ENCODE results near the gene ZNF207. TPM values are rescaled to one million over a fixed set of nuclear protein-coding genes. Genes with fewer than 3 reads are reported as not detected.
"Not testable (repeated sequence)": the region's sequence is repeated elsewhere in the genome, so short reads cannot be mapped to it uniquely, and the experiment has no call there.

ZNF207 gene
- total and polyA plus RNA-seq, 2 experiments from 2014 or later: 171 to 240 TPM

GRCh38 chr17:32386844-32387243 lies 36.9 kb downstream of the ZNF207 start (continued):
- TF ChIP-seq REST (IDR thresholded peaks at IDR 0.05; ENCODE audit: unreplicated experiment) (no peak), NANOG (IDR thresholded peaks at IDR 0.05; ENCODE audit: borderline replicate concordance) (no peak)

- not testable (repeated sequence) for H3K36me3 Mint-ChIP-seq (ENCODE audit: low read depth); H3K79me2 ChIP-seq (replicated peaks; ENCODE audit: insufficient read depth); H3K27ac Mint-ChIP-seq; H3K4me1 Mint-ChIP-seq; H3F3A ChIP-seq (replicated peaks; ENCODE audit: low read depth); DNase-seq (ENCODE audit: low spot score); H3K4me2 ChIP-seq; H2AFZ ChIP-seq; H3K9me3 Mint-ChIP-seq; H3K27me3 Mint-ChIP-seq (ENCODE audit: insufficient read depth, low read depth, poor library complexity); H3K4me3 ChIP-seq; ATAC-seq; H3K4me1 ChIP-seq (ENCODE audit: insufficient read depth); H3K4me3 Mint-ChIP-seq; H3K27ac ChIP-seq (ENCODE audit: low read depth); H3K36me3 ChIP-seq (ENCODE audit: insufficient read depth); H3K27me3 ChIP-seq (ENCODE audit: insufficient read depth); H3K9me2 ChIP-seq (ENCODE audit: insufficient read depth); H4K20me1 ChIP-seq (replicated peaks; ENCODE audit: insufficient read depth)
Measured at GRCh38 chr17:32388128-32388527, 38.2 kb downstream of the ZNF207 start.

- Mint-ChIP-seq H3K4me1 (no peaks in the 10 kb centered on the region), H3K27ac (no peak overlapping the region), H3K36me3 (ENCODE audit: low read depth) (peaks cover 6% of the 10 kb centered on the region; the same call in 1 of the 3 replicates), H3K27me3 (ENCODE audit: insufficient read depth, low read depth, poor library complexity) (peaks cover 5% of the 10 kb centered on the region), H3K9me3 (no peaks in the 10 kb centered on the region), H3K4me3 (no peak overlapping the region)
- Histone ChIP-seq H3K27ac (ENCODE audit: low read depth) (0 out of 2 replicates have a peak overlapping the region, but pooled peaks have one; percentile 27), H3K27me3 (ENCODE audit: insufficient read depth) (no peaks in the 10 kb centered on the region), H3K4me2 (no peak overlapping the region), H3F3A (replicated peaks; ENCODE audit: low read depth) (peaks cover 7% of the 10 kb centered on the region; the same call in 1 of the 2 replicates), H3K9me2 (ENCODE audit: insufficient read depth) (no peaks in the 10 kb centered on the region), H4K20me1 (replicated peaks; ENCODE audit: insufficient read depth) (peaks cover 5% of the 10 kb centered on the region), H3K4me1 (ENCODE audit: insufficient read depth) (no peaks in the 10 kb centered on the region), H2AFZ (no peak overlapping the region), H3K79me2 (replicated peaks; ENCODE audit: insufficient read depth) (no peaks in the 10 kb centered on the region), H3K4me3 (no peak overlapping the region), H3K36me3 (ENCODE audit: insufficient read depth) (no peaks in the 10 kb centered on the region)
- ATAC-seq (no peak), DNase-seq (ENCODE audit: low spot score) (no peak)
- no peak for TF ChIP-seq ETS1 (IDR thresholded peaks at IDR 0.05)
- TF ChIP-seq STAT1 (IDR thresholded peaks at IDR 0.05; ENCODE audit: unreplicated experiment): no peak
- no peak for TF ChIP-seq REST (IDR thresholded peaks at IDR 0.05; ENCODE audit: unreplicated experiment)
Measured at GRCh38 chr17:32388613-32389459, 38.9 kb downstream of the ZNF207 start.

Data from GM23338 (cell line).